Transverse colon (tissue), 4 donors: ENCODE results near the gene CYP2B6.

Source experiments
- CTCF ChIP-seq, 5 experiments: fragments of 200-600 bp in 3 of 5; fragments of 450-650 bp in 2 of 5; sonication (generic) in 3 of 5; IDR thresholded peaks; 1 replicate in 2 of 5; 2 replicates in 3 of 5; pipeline ENCODE4 v1.5.1; 2016 to 2017; ENCODE audit warnings: antibody characterized with exemption in 5 of 5, inconsistent platforms in 3 of 5, mild to moderate bottlenecking in 2 of 5, moderate library complexity in 1 of 5
- EP300 ChIP-seq: sonication (generic); formaldehyde crosslinking; IDR thresholded peaks from one replicate; pipeline ENCODE4 v1.6.1; 2017; ENCODE audit warnings: antibody characterized with exemption, low read depth
- POLR2A ChIP-seq: fragments of 450-650 bp; IDR thresholded peaks from one replicate; pipeline ENCODE4 v1.6.1; 2016; ENCODE audit warnings: antibody characterized with exemption, mild to moderate bottlenecking, moderate library complexity
- POLR2AphosphoS5 ChIP-seq, 3 donors: sonication (generic); formaldehyde crosslinking; IDR thresholded peaks; one replicate each; pipeline ENCODE4 v1.6.1; 2016; ENCODE audit warnings: antibody characterized with exemption in 3 of 3

- TF ChIP-seq CTCF (IDR thresholded peaks at IDR 0.05) (no peak), POLR2A (no peak), POLR2AphosphoS5 (IDR thresholded peaks at IDR 0.05) (no peak), EP300 (no peak)
Measured at GRCh38 chr19:40947114-40947513, 44.0 kb upstream of the CYP2B6 start.
